Measurements from ENCODE around the gene STXBP2.

STXBP2 gene

DNA sequence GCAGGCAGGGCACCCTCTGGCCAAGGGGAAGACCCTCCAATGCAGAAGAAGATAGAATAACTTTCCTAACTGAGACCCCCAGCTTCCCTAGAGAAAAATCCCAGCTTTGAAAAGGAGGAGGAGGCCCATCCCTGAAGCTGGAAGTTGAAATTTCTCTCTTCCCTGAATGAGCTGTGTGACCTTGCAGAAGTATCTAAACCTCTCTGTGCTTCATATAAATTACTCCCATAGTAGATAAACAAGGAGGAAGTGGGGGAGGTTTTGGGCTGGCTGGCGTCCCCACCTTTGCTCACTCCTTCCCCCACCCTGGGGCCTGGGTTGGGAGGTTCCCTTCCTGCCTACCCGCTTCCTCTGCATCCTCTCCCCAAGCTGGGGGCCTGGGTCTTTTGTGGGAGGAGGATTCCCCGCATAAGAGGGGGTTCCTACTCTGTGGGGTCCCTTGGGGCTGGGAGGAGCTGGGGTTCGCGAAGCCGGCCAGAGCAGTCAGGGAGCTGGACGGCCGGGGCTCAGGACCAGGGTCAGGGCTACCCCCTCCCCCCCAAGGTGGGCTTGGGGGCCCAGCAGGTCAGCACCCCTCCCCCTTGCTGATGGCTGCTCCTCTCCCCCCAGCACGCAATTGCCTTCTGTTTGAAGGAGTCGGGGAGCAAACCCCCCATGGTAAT is 29.6 kb upstream of the STXBP2 start:
- TF ChIP-seq, protein P1, sequence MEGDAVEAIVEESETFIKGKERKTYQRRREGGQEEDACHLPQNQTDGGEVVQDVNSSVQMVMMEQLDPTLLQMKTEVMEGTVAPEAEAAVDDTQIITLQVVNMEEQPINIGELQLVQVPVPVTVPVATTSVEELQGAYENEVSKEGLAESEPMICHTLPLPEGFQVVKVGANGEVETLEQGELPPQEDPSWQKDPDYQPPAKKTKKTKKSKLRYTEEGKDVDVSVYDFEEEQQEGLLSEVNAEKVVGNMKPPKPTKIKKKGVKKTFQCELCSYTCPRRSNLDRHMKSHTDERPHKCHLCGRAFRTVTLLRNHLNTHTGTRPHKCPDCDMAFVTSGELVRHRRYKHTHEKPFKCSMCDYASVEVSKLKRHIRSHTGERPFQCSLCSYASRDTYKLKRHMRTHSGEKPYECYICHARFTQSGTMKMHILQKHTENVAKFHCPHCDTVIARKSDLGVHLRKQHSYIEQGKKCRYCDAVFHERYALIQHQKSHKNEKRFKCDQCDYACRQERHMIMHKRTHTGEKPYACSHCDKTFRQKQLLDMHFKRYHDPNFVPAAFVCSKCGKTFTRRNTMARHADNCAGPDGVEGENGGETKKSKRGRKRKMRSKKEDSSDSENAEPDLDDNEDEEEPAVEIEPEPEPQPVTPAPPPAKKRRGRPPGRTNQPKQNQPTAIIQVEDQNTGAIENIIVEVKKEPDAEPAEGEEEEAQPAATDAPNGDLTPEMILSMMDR (IDR thresholded peaks at IDR 0.05; ENCODE audit: low read depth, low read length) = no peak
- H3K4me3 ChIP-seq (ENCODE audit: low read depth, low read length) = no peak overlapping the region

DNA sequence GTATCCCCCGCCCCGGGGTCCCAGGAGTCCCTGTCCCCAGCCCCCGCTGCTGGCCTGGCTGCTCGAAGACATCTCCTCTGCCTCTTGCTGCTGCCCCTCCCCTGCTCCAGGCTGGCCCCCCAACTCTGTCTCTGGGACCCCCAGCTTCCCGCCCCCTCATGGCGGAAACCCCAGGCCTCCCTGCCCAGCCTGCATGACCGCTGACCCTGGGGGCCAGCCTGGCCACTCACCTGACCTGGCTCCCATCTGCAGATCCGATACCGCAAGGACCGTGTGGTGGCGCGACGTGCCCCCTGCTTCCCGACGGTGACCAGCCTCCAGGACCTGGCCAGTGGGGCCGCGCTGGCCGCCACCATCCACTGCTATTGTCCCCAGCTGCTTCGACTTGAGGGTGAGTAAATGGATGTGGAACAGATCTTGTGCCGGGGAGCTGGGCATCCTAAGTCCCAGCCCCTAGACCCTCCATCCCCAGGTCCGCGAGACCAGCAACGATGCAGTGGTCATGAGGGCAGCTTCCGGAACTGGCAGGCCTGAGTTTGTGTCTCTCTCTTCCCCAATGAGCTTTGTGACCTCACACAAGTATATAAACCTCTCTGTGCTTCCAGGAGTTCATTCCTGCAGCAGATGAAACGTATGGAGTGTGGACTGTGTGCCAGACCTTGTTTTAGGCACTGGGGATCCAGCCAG is 28.9 kb upstream of the STXBP2 start:
- H3K4me3 ChIP-seq (ENCODE audit: low read depth, low read length) = no peak overlapping the region
- TF ChIP-seq, protein P1 (IDR thresholded peaks at IDR 0.05; ENCODE audit: low read depth, low read length) = no peak

DNA sequence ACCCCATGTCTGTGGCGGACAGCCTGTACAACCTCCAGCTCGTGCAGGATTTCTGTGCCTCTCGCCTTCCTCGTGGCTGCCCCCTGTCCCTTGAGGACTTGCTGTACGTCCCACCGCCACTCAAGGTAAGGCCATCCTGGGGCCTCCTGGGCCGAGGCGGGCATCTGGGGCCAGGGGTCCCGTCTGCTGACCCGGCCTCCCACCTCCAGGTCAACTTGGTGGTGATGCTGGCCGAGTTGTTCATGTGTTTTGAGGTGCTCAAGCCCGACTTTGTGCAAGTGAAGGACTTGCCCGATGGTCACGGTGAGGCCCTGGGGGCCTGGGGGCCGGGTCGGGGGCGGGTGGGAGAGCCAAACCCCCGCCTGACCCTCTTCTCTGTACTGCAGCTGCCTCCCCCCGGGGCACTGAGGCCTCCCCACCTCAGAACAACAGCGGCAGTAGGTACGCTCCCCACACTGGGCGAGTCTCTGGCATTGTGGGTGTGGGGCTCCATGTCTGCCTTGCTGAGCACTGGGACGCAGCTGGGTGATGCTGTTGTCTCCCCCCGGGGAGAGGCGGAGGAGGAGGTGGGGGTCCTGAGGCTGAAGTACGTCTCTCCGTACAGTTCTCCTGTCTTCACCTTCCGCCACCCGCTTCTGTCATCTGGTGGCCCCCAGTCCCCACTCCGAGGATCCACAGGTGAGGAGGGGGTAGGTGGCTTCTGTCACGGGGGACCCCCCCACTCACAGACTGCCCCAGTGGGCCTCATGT is 26.2 kb upstream of the STXBP2 start:
- TF ChIP-seq, protein P1 (IDR thresholded peaks at IDR 0.05; ENCODE audit: low read depth, low read length) = no peak
- no peak overlapping the region for H3K4me3 ChIP-seq (ENCODE audit: low read depth, low read length)

DNA sequence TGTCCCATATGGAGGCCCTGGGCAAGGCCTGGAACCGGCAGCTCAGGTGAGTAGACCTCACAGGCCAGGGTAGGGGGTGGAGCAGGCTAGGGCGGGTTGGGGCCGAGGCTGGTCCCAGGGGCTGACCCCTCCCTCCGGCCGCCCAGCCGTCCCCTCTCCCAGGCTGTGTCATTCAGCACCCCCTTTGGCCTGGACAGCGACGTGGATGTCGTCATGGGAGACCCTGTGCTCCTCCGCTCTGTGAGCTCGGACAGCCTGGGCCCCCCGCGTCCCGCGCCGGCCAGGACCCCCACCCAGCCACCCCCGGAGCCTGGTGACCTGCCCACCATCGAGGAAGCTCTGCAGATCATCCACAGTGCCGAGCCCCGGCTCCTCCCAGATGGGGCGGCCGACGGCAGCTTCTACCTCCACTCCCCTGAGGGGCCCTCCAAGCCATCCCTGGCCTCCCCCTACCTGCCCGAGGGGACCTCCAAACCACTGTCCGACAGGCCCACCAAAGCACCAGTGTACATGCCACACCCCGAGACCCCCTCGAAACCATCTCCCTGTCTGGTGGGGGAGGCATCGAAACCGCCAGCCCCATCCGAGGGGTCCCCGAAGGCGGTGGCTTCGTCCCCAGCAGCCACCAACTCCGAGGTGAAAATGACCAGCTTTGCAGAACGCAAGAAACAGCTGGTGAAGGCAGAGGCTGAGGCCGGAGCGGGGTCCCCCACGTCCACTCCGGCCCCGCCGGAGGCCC is 25.2 kb upstream of the STXBP2 start:
- H3K4me3 ChIP-seq (ENCODE audit: low read depth, low read length) = no peak overlapping the region
- TF ChIP-seq, protein P1 (IDR thresholded peaks at IDR 0.05; ENCODE audit: low read depth, low read length) = no peak

DNA sequence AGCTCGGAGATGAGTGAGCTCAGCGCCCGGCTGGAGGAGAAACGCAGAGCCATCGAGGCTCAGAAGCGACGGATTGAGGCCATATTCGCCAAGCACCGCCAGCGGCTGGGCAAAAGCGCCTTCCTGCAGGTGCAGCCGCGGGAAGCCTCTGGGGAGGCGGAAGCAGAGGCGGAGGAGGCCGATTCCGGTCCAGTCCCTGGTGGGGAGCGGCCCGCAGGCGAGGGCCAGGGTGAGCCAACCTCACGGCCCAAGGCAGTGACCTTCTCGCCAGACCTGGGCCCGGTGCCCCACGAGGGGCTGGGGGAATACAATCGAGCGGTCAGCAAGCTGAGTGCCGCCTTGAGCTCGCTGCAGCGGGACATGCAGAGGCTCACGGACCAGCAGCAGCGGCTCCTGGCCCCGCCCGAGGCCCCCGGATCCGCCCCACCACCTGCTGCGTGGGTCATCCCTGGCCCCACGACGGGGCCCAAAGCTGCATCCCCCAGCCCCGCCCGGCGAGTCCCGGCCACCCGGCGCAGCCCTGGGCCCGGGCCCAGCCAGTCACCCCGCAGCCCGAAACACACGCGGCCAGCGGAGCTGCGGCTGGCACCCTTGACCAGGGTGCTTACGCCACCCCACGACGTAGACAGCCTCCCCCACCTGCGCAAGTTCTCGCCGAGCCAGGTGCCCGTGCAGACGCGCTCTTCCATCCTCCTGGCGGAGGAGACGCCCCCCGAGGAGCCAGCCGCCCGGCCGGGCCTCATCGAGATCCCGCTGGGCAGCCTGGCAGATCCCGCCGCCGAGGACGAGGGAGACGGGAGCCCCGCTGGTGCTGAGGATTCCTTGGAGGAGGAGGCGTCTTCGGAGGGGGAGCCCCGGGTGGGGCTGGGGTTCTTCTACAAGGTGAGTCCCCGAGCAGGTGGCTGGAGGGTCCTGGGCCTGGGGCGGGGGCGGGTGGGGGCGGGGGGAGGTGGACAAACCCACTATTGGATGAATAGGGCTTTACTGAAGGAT is 24.3 kb upstream of the STXBP2 start:
- TF ChIP-seq, protein P1 (IDR thresholded peaks at IDR 0.05; ENCODE audit: low read depth, low read length) = no peak

More for the DNA sequence above, 24.3 kb upstream of the STXBP2 start:
- no peak overlapping the region for H3K4me3 ChIP-seq (ENCODE audit: low read depth, low read length)

Data from WI38 (cell line).